SK-MEL-5 (cell line): ENCODE measurements around the gene ZBTB25. TPM values are rescaled to one million over a fixed set of nuclear protein-coding genes. Genes with fewer than 3 reads are reported as not detected.

Experiments
- DNase-seq: peaks from one replicate; pipeline ENCODE4 v3.0.0-alpha.2; 2016; ENCODE audit warnings: low read depth, low spot score
- in situ Hi-C: cut with HindIII; loops from 2 replicates; pipeline ENCODE4 v1.10.0; 2016; ENCODE audit warnings: low sequenced_read_pairs, high pct_unique_total_duplicates, low pct_unique_long_range_greater_than_20kb
- small RNA-seq, 2 experiments: library from RNA; depleted of rRNA; stranded (forward); fragments of <200 nt; gene quantifications; one replicate each; pipeline ENCODE3, GENCODE V24; 2014
- total RNA-seq: library from RNA; depleted of rRNA; stranded (reverse); fragments of >200 nt; shearing (Covaris generic); gene quantifications from 2 replicates; pipeline ENCODE4 v1.2.3, GENCODE V29; 2014; rRNA removed

Gene ZBTB25
- total RNA-seq, 1 experiment from 2014 or later: 7.7 TPM

DNA sequence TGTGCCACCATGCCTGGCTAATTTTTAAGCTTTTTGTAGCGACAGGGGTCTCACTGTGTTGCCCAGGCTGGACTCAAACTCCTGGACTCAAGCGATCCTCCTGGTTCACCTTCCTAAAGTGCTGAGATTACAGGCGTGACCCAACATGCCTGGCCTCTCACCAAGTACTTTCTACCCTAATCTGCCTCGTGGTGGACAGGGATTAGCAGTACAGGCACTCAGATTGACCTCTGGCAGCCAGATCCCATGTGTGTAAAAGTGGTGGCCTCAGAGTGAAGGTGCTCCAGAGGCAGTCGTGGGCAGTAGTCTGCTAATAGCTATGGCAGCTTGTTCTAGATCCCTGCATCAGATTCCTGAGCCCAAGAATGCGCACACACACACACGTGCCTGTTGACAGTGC is 84.6 kb downstream of the ZBTB25 start:
- no peak for DNase-seq
- in situ Hi-C loops: no loop called here

DNA sequence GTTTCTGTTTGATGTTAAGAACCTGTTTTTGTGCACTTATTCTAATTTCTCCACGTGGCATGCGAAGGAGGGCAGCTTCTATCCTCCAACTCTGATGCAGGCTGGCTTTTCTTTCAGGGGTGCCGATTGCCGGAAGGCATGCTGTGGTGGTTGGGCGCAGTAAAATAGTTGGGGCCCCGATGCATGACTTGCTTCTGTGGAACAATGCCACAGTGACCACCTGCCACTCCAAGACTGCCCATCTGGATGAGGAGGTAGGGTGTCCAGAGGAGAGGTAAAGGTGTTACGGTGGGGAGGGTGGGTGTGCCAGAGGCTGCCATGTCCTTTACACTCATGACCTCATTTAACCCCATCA is 85.9 kb downstream of the ZBTB25 start:
- no peak for DNase-seq
- in situ Hi-C loops: no loop called here

DNA sequence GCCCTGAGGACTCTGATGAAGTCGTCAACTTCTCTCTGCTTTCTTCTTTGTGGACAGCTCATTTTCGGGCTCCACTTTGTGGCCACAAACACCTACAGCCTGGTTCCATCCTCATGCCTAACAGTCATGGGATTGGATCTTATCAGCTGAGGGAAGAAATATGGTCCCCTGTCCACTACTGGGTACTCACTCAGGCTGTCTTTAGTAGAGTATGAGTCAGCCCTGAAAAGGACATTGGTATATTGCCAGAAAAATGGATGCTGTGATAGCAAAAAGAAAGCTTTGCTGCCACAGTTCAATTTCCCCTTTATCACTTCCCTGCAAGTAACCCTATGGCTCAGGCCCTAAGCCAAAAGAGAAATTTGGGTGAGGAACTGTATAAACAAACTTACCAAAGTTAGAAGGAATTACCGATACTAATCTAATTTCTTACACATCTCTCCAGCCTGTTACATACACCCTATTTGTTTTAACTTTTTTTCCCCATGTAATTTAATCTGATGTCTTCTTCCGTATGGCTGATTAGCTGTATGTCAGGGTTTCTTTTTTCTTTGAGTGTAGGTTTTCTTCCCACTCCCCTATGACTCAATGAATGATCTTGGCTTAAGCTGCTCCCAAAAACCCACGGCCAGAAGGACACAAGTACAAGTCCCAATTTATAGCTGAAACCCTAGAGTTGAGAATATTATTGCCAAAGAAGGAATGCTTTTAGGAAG is 86.4 kb downstream of the ZBTB25 start:
- in situ Hi-C loops: no loop called here
- DNase-seq: no peak

DNA sequence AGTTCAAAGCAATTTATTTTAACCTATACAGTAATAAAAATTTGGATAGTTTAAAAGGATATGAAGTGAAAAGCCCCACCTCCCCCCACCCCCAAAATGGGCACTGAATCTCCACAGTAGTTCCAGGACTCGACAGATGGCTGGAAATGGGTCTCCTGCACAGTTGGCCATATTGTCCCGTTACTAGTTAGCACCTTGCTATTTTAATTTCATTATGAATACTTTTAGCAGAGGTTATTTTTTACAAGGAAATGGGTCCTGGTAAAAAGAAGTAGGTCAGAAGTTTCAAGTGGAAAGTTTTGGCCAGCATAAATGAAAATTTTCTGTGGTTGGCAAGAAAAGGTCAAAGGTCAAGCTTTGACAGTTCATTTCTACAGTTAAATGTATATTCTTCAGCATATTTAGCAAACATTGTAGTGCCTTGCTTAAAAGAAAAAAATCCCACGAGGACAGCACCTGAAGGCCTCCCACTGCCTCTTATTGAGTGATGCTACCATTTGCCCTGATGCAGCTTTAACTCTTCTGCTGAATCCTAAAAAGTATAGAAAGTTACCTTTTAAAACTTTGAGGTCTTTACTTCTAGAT is 87.2 kb downstream of the ZBTB25 start:
- in situ Hi-C loops: no loop called here
- DNase-seq: no peak

DNA sequence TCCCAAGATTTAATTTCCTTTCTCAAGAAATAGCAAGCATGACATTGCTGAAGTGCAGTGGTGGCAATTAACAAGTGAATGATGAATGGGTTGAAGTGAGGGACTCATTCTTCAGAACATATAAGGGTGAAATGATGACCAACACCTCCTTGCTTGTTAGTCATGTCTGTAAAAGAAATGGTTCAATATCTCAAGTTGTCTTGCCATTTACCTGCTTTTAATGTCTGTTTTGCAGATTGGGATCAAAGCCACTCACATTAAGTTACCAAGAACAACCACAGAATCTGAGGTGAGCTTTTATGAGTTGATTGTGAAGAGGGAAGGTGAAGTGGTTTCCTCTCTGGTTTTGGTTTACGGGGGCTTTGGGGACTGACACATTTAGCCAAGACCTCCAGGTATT is 91.4 kb downstream of the ZBTB25 start:
- DNase-seq: no peak
- in situ Hi-C loops: no loop called here

DNA sequence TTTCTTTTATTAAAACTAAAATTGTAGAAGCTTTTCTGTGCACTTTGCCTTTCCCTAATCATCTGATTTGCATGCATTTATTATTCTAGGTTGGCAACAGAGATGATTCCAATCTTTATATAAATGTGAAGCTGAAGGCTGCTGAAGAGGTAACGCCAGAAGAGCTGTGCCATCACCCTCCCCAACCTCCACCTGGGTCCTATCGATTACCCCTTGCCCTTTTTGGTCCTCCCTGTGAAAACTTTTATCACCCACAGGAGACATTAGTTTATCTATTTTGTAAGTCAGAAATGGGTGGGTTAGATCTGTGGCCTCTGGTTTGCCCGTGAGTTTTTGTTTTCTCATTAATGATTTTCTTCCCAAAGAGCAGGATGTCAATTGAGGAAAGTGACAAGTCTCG is 92.6 kb downstream of the ZBTB25 start:
- no peak for DNase-seq
- in situ Hi-C loops: no loop called here

DNA sequence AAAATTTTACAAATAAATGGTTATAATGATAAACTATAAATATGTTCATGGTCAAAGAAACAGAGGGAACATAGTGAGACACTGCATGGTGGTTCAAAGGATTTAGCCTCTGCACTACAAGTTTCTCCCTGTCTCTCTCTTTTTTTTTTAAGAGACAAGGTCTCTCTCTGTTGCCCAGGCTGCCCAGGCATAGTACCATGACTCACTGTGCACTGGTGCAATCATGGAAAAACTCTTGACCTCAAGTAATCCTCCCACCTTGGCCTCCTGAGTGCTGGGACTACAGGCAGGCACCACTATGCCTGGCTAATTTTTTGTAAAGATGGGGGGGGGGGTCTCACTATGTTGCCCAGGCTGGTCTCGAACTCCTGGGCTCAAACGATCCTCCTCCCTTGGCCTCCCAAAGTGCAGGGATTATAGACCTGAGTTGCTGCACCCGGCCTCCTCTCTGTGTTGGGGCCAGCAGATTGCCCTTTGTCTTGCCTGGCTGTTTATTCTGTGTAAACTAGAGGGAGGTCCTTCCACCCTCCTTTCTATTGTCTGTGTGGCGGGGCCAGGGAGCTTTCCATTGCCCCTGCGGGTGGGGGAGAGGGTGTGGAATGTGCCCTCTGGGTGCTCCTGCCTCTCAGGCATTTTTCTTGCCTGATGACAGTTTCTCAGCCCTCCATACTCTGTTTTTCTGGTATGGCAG is 93.4 kb downstream of the ZBTB25 start:
- DNase-seq: peak; percentile 24
- in situ Hi-C loops: no loop called here

DNA sequence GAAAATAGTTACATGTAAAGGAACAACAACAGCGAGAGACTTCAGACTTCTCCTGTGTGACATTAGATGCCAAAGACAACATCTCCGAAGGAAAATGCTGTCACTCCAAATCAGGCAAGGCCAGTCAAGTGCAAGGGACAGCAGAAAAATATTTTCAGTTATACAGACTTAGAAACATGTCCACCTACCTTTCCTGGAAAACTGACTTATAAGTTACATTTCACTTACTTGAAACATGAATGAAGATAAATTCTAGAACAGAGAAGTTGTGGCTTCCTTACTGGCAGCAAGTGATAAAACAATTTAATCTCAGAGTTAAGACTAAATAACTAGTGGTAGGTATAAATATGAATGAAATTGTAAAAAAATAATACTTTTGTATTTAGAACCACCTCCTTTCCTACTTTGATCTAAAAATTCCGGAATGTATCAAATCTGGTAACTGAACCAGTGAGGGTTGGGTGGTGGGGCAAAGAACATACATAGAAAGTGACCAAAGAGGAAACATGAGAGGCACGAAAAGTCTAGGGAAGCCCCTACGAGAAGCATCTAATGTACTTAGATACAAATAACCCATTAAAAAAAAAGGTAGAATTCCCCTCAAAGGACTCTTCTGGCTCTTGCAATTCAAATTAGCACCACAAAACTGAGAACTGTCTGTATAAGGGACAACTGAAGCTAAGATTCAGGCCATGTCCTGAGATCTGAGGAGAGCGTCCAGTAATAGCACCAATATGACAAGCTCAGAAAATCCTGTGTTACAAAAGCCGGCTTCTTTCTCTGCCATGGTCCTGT is 94.3 kb downstream of the ZBTB25 start:
- in situ Hi-C loops: no loop called here
- no peak for DNase-seq

DNA sequence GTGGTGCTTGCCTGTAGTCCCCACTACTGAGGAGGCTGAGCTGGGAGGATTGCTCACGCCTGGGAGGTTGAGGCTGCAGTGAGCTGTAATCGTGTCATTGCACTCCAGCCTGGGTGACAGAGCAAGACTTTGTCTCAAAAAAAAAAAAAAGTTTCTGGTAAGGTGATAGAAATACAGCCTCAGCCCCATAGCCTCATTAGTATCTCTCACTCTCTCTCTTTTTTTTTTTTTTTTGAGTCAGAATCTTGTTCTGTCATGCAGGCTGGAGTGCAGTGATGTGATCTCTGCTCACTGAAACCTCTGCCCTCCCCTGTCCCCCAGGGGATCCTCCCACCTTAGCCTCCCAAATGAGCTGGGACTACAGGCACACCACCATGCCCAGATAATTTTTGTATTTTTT is 96.3 kb downstream of the ZBTB25 start:
- DNase-seq: no peak
- in situ Hi-C loops: no loop called here

DNA sequence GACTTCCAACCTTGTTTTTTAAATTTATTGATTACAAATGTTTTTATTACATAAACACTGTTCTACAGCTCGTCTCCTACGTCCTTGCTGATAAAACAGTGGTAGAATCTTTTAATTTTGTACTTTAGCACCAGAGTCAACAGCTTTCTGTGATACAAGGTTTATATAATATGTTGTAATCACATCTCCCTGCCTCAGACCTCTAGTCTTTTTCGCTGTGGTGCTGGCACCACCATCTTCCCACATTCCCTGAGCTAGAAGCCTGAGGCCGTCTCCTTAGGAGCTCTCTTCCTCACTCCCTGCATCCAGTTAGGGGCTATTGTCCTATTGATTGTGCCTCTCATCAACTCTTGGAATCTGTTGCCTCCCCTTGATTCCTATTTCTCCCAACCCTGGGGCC is 98.3 kb downstream of the ZBTB25 start:
- DNase-seq: no peak
- in situ Hi-C loops: no loop called here

DNA sequence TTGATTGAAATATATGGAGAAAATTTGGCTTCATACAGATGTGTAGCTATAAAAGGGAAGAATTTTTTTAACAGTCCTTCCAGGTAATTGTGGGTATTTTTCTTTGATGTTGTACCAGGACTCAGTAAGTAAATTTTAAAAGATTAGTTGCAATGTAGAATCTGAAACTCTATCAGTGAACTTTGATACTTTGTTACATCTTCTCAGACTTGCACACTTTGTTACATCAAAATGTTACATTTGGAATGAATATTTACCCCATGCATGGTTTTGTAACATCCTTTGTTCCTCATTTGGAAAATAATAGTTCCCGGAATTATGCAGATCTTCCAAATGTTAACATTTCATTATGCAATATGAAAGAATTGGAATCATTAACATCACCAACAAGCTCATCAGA is 101.7 kb downstream of the ZBTB25 start:
- DNase-seq: no peak
- in situ Hi-C loops: no loop called here

DNA sequence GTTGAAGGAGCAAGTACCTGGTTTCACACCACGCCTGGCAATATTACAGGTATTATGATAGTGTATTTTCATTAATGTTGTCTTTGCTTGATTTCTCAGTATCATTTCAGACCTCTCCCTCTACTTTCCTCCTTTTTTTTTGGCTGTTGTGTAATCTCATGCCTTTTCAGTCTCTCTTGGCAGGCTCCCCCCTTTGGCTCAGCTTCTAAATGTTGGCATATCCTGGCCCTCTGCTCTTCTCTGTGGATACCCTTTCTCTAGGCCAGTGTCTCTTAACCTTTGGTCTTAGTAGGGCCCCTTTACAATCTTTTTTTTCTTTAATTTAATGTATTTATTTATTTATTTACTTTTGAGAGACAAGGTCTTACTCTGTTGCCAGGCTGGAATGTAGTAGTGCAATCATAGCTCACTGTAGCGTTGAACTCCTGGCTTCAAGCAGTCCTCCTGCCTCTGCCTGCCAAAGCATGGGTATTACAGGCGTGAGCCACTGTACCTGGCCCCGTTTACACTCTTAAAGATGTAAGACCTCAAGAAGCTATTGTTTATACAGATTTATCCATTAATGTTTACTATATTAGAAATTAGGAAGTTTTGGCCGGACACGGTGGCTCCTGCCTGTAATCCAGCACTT is 102.7 kb downstream of the ZBTB25 start:
- in situ Hi-C loops: no loop called here
- DNase-seq: no peak

Small RNAs within 50 kb of the gene (small RNA-seq; reads per million reads assigned to genes)
- 0 reads per million in 2 experiments for gene AL049869.4

Other genes with a start within 250 kb of the ZBTB25 start
- 0.03 and 0.11 TPM in 2 replicates for gene ESR2, start 209.5 kb downstream of the ZBTB25 start, total RNA-seq
- 32.6 and 37.9 TPM in 2 replicates for gene MTHFD1, start 115.5 kb downstream of the ZBTB25 start, total RNA-seq
- 0.13 and 0.16 TPM in 2 replicates for gene AKAP5, start 38.3 kb downstream of the ZBTB25 start, total RNA-seq
- 28.1 and 34.7 TPM in 2 replicates for gene ZBTB1, start 932 bp upstream of the ZBTB25 start, total RNA-seq
- 20.8 and 21.1 TPM in 2 replicates for gene HSPA2, start 36.9 kb upstream of the ZBTB25 start, total RNA-seq
- not detected in 2 replicates for gene PPP1R36, start 46.1 kb upstream of the ZBTB25 start, total RNA-seq
- 28.4 and 31.2 TPM in 2 replicates for gene PLEKHG3, start 200.6 kb upstream of the ZBTB25 start, total RNA-seq